ENCODE data around the gene SPRY1.

DNA sequence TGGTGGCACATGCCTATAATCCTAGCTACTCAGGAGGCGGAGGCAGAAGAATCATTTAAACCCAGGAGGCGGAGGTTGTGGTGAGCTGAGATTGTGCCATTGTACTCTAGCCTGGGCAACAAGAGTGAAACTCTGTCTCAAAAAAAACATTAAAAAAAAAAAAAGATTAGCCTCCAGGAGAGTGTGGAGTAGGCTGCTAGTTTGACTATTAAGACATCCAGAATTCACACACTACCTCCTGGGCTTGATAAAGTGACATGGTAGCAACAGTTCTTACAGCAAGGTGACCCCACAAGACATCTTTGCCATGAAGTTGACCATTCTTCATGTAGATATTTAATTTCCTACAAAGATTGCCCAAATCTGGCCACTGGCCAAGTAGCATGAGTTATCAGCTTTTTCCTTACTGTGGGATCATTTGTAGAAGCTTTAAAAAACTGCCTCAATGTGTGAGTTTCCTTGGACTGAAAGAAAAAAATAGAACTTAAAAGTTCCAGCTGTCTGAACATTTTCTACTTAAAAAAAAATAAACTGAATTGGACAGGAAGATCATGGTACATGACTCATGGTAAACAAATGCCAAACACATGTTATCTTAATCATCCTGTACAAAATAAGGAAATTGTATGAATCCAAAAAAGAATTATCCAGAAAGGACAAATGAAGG lies 35.3 kb upstream of the SPRY1 start:
- TF ChIP-seq, protein P1, sequence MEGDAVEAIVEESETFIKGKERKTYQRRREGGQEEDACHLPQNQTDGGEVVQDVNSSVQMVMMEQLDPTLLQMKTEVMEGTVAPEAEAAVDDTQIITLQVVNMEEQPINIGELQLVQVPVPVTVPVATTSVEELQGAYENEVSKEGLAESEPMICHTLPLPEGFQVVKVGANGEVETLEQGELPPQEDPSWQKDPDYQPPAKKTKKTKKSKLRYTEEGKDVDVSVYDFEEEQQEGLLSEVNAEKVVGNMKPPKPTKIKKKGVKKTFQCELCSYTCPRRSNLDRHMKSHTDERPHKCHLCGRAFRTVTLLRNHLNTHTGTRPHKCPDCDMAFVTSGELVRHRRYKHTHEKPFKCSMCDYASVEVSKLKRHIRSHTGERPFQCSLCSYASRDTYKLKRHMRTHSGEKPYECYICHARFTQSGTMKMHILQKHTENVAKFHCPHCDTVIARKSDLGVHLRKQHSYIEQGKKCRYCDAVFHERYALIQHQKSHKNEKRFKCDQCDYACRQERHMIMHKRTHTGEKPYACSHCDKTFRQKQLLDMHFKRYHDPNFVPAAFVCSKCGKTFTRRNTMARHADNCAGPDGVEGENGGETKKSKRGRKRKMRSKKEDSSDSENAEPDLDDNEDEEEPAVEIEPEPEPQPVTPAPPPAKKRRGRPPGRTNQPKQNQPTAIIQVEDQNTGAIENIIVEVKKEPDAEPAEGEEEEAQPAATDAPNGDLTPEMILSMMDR (IDR thresholded peaks at IDR 0.05), result no peak
- no peak for TF ChIP-seq POLR2A (IDR thresholded peaks at IDR 0.05)

Data from tibial nerve (tissue), 3 donors.